ENCODE measurements around the gene OR2T6.

OR2T6 gene

DNA sequence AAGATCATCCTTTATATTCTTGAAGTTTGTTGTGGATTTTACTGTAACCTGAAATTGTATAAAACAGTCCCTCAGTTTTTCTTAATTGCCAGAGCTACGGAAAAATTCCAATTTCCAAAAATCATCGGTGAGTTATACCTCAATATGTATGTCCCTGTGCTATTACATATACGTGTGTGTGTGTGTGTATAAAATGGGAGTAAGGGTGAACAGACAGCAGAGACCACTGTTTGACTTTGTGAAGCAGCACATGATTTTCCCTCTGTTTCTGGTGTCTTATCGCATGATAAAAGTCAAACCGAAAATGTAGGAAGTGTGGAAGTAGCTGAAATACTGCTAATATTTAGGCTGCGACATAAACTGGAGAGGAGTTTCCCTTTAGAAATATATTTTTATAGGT is 28.5 kb downstream of the OR2T6 start (continued):
- no peak for TF ChIP-seq ZNF664 (tag by site-specific recombination; IDR thresholded peaks at IDR 0.05)
- TF ChIP-seq ZNF138 (tag by site-specific recombination; IDR thresholded peaks at IDR 0.05; ENCODE audit: borderline replicate concordance) = no peak
- no peak for TF ChIP-seq ZNF473 (tag by site-specific recombination; IDR thresholded peaks at IDR 0.05)

DNA sequence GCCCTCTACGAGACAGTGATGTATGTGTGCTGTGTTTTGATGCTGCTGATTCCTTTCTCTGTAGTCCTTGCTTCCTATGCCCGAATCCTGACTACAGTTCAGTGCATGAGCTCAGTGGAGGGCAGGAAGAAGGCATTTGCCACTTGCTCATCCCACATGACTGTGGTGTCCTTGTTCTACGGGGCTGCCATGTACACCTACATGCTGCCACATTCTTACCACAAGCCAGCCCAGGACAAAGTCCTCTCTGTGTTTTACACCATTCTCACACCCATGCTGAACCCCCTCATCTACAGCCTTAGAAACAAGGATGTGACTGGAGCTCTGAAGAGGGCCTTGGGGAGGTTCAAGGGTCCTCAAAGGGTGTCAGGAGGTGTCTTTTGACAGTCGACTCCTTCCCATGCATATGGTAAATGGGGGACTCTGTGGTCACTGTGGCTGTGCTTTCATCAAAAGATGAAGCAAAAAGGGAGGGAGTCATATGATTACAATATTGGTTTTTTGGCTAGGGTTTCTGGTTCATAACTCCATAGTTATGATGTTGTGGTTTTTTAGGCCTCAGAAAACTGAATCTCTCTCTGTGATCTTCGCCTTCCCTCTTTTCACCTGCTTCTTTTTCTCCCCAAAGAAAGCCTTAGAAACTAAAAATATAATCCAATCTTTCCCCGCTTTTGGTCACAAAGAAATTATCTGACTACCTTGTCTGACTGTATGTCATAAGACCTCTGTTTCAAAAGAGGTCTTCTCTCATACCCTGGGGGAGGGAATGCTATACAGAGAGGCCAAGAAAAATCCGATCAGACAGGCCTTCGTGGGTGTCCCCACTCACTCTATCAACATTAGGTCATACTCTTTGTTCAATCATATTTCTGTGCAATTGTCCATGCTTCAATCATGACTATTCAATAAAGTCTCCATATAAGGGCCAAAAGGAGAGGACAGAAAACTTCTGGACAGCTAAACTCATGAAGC is 31.5 kb downstream of the OR2T6 start:
- ChIA-PET CTCF (no interaction called here), POLR2A (no interaction called here)
- TF ChIP-seq ZNF362 (tag by site-specific recombination; IDR thresholded peaks at IDR 0.05) (no peak), ZNF677 (tag by site-specific recombination; IDR thresholded peaks at IDR 0.05) (no peak)
- no peaks in the 10 kb centered on the region for H3K9me3 ChIP-seq (ENCODE audit: control insufficient read depth, insufficient read depth, low read depth, low read length)
- no peak overlapping the region for H3K27ac ChIP-seq (ENCODE audit: extremely low read depth, low read depth, low read length)
- H3K4me3 ChIP-seq (ENCODE audit: low read depth, low read length) = no peak overlapping the region
- H3K4me1 ChIP-seq (ENCODE audit: control insufficient read depth, insufficient read depth, low read length) = no peaks in the 10 kb centered on the region
- H3K36me3 ChIP-seq (ENCODE audit: control insufficient read depth in 2 of 2, insufficient read depth in 1 of 2, low read length in 2 of 2) = no peaks in the 10 kb centered on the region

GRCh38 chr1:248416226-248416625 is 40.7 kb downstream of the OR2T6 start:
- no peaks in the 10 kb centered on the region for H3K36me3 ChIP-seq (ENCODE audit: control insufficient read depth in 2 of 2, insufficient read depth in 1 of 2, low read length in 2 of 2)
- POLR2A ChIA-PET = no interaction called here
- TF ChIP-seq ZSCAN30 (tag by site-specific recombination; IDR thresholded peaks at IDR 0.05) (no peak), ZNF423 (tag by site-specific recombination; IDR thresholded peaks at IDR 0.05) (no peak), ZNF645 (tag by site-specific recombination; IDR thresholded peaks at IDR 0.05) (no peak), ZNF707 (tag by site-specific recombination; IDR thresholded peaks at IDR 0.05) (no peak), ZNF549 (tag by site-specific recombination; IDR thresholded peaks at IDR 0.05) (no peak), ZNF837 (tag by site-specific recombination; IDR thresholded peaks at IDR 0.05) (no peak), SETDB1 (IDR thresholded peaks at IDR 0.05; ENCODE audit: insufficient read length, low read length) (no peak), SP2 (tag by site-specific recombination; IDR thresholded peaks at IDR 0.05) (no peak)
- TF ChIP-seq, protein P1, sequence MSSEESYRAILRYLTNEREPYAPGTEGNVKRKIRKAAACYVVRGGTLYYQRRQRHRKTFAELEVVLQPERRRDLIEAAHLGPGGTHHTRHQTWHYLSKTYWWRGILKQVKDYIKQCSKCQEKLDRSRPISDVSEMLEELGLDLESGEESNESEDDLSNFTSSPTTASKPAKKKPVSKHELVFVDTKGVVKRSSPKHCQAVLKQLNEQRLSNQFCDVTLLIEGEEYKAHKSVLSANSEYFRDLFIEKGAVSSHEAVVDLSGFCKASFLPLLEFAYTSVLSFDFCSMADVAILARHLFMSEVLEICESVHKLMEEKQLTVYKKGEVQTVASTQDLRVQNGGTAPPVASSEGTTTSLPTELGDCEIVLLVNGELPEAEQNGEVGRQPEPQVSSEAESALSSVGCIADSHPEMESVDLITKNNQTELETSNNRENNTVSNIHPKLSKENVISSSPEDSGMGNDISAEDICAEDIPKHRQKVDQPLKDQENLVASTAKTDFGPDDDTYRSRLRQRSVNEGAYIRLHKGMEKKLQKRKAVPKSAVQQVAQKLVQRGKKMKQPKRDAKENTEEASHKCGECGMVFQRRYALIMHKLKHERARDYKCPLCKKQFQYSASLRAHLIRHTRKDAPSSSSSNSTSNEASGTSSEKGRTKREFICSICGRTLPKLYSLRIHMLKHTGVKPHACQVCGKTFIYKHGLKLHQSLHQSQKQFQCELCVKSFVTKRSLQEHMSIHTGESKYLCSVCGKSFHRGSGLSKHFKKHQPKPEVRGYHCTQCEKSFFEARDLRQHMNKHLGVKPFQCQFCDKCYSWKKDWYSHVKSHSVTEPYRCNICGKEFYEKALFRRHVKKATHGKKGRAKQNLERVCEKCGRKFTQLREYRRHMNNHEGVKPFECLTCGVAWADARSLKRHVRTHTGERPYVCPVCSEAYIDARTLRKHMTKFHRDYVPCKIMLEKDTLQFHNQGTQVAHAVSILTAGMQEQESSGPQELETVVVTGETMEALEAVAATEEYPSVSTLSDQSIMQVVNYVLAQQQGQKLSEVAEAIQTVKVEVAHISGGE (tag by site-specific recombination; conservative IDR thresholded peaks at IDR 0.05; ENCODE audit: low read depth) = no peak
- TF ChIP-seq, protein P2, sequence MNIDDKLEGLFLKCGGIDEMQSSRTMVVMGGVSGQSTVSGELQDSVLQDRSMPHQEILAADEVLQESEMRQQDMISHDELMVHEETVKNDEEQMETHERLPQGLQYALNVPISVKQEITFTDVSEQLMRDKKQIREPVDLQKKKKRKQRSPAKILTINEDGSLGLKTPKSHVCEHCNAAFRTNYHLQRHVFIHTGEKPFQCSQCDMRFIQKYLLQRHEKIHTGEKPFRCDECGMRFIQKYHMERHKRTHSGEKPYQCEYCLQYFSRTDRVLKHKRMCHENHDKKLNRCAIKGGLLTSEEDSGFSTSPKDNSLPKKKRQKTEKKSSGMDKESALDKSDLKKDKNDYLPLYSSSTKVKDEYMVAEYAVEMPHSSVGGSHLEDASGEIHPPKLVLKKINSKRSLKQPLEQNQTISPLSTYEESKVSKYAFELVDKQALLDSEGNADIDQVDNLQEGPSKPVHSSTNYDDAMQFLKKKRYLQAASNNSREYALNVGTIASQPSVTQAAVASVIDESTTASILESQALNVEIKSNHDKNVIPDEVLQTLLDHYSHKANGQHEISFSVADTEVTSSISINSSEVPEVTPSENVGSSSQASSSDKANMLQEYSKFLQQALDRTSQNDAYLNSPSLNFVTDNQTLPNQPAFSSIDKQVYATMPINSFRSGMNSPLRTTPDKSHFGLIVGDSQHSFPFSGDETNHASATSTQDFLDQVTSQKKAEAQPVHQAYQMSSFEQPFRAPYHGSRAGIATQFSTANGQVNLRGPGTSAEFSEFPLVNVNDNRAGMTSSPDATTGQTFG (tag by site-specific recombination; IDR thresholded peaks at IDR 0.05; ENCODE audit: borderline replicate concordance) = no peak
- CTCF ChIA-PET = no interaction called here
- H3K27ac ChIP-seq (ENCODE audit: extremely low read depth, low read depth, low read length) = no peak overlapping the region
- no peaks in the 10 kb centered on the region for H3K9me3 ChIP-seq (ENCODE audit: control insufficient read depth, insufficient read depth, low read depth, low read length)
- no peaks in the 10 kb centered on the region for H3K4me1 ChIP-seq (ENCODE audit: control insufficient read depth, insufficient read depth, low read length)
- H3K4me3 ChIP-seq (ENCODE audit: low read depth, low read length) = no peak overlapping the region

Data from HEK293 (cell line).